Right atrium auricular region (tissue), 2 donors: Measurements from ENCODE around the gene CD22. TPM values are rescaled to one million over a fixed set of nuclear protein-coding genes. Genes with fewer than 3 reads are reported as not detected.

ENCODE experiments used
- DNase-seq: peaks from one replicate; pipeline ENCODE4 v3.0.0-alpha.2; 2019; ENCODE audit warnings: low spot score
- H3K27ac ChIP-seq, 2 donors: fragments of 200-600 bp; sonication (generic); 1 replicate in 1 of 2; 2 replicates in 1 of 2; pipeline ENCODE4 v1.5.1; 2016 to 2019
- H3K27me3 ChIP-seq, 2 donors: fragments of 200-600 bp; sonication (generic); one replicate each; pipeline versions ENCODE4 v1.5.1 to v1.6.0; 2017 to 2019
- H3K36me3 ChIP-seq: fragments of 200-600 bp; sonication (generic); one replicate; pipeline ENCODE4 v1.5.1; 2016
- H3K4me1 ChIP-seq, 2 donors: fragments of 200-600 bp; sonication (generic); one replicate each; pipeline versions ENCODE4 v1.5.1 to v1.6.0; 2017 to 2019
- H3K4me3 ChIP-seq, 2 donors: fragments of 200-600 bp; sonication (generic); 1 replicate in 1 of 2; 2 replicates in 1 of 2; pipeline ENCODE4 v1.5.1; 2017 to 2019; ENCODE audit warnings: mild to moderate bottlenecking in 1 of 2, moderate library complexity in 1 of 2
- H3K9me3 ChIP-seq, 2 donors: fragments of 200-600 bp; sonication (generic); one replicate each; pipeline ENCODE4 v1.5.1; 2019
- total RNA-seq, 2 donors: library from RNA; depleted of rRNA; stranded (reverse); fragments of >200 nt; gene quantifications; one replicate each; pipeline ENCODE4 v1.1.0, GENCODE V29; 2016
- TF ChIP-seq, protein P1 (sequence below), 2 donors: fragments of 200-600 bp; sonication (generic); IDR thresholded peaks; one replicate each; pipeline ENCODE4 v1.5.1; 2019; ENCODE audit warnings: antibody characterized with exemption in 2 of 2

Gene CD22
- total RNA-seq, 2 donors from 2014 or later: 1.4 TPM; not detected in 1

DNA sequence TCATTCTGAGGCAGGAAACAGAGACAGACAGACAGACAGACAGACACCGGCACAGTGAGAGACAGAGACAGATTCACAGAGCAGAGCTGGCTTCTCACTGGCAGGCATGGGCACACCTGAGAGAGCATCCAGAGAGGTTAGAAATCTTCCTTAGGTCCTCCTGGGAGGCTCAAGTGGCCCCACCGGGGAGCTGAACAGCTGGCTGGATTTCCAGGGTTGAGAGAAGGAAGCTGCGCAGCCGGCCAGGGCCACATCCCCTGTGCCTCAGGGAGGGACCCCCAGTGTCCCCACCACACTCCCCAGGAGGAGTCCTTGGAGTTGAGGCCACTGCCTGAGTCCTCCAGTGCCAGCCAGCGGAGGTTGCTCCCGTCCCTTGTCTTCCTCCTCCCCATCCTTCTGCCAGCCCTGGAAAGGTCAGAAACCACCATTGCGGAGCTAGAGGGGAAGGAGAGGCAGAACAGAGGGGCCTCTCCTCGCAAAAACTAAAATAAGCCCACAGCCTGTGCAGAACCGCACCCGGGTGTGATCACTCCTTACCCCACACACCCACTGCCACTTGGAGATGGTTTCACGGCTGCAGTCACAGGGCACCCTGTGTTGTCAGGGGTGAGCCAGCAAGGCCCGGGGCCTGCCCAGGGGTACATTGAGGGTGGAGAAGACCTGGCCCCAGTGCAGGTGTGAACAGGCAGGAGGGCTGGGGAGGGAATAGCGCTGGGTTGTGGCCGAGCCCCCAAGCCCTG lies 33.4 kb downstream of the CD22 start:
- TF ChIP-seq, protein P1, sequence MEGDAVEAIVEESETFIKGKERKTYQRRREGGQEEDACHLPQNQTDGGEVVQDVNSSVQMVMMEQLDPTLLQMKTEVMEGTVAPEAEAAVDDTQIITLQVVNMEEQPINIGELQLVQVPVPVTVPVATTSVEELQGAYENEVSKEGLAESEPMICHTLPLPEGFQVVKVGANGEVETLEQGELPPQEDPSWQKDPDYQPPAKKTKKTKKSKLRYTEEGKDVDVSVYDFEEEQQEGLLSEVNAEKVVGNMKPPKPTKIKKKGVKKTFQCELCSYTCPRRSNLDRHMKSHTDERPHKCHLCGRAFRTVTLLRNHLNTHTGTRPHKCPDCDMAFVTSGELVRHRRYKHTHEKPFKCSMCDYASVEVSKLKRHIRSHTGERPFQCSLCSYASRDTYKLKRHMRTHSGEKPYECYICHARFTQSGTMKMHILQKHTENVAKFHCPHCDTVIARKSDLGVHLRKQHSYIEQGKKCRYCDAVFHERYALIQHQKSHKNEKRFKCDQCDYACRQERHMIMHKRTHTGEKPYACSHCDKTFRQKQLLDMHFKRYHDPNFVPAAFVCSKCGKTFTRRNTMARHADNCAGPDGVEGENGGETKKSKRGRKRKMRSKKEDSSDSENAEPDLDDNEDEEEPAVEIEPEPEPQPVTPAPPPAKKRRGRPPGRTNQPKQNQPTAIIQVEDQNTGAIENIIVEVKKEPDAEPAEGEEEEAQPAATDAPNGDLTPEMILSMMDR (IDR thresholded peaks at IDR 0.05): no peak
- Histone ChIP-seq H3K27me3 (no peaks in the 10 kb centered on the region), H3K9me3 (no peaks in the 10 kb centered on the region), H3K4me3 (no peak overlapping the region), H3K27ac (no peak overlapping the region), H3K4me1 (peaks cover 0 to 6% of the 10 kb centered on the region in 2 donors), H3K36me3 (no peaks in the 10 kb centered on the region)
- DNase-seq: no peak

DNA sequence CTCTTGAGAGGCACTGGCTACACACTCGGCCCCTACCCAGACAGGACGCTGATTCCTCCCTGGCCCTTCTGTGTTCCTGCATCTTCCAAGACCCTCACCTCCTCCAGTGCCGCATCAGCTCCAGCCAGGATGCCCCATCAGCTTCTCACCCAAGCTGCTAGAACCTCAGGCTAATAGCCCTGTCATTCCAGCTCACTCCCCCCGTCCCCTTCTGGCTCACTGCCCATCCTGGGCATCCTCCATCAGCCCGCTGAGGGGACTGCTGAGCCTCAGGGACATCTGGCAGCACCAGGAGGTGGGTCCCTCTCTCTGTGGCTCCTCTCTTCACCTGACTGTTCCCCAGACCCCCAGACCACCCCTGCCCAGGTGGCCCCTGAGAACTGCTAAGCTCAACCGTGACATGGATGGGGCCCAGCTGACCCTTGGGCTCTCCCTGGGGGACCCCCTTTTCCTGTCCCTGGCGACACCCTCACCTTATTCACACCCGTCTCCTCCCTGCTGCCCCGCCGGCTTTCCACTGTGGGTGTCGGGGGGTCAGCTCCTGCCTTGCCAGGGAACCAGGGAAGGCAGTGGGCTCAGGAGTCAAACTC lies 34.1 kb downstream of the CD22 start:
- no peak for DNase-seq
- Histone ChIP-seq H3K4me1 (peaks cover 0 to 2% of the 10 kb centered on the region in 2 donors), H3K9me3 (no peaks in the 10 kb centered on the region), H3K36me3 (no peaks in the 10 kb centered on the region), H3K27me3 (no peaks in the 10 kb centered on the region), H3K4me3 (no peak overlapping the region), H3K27ac (no peak overlapping the region)
- TF ChIP-seq, protein P1 (IDR thresholded peaks at IDR 0.05): no peak

DNA sequence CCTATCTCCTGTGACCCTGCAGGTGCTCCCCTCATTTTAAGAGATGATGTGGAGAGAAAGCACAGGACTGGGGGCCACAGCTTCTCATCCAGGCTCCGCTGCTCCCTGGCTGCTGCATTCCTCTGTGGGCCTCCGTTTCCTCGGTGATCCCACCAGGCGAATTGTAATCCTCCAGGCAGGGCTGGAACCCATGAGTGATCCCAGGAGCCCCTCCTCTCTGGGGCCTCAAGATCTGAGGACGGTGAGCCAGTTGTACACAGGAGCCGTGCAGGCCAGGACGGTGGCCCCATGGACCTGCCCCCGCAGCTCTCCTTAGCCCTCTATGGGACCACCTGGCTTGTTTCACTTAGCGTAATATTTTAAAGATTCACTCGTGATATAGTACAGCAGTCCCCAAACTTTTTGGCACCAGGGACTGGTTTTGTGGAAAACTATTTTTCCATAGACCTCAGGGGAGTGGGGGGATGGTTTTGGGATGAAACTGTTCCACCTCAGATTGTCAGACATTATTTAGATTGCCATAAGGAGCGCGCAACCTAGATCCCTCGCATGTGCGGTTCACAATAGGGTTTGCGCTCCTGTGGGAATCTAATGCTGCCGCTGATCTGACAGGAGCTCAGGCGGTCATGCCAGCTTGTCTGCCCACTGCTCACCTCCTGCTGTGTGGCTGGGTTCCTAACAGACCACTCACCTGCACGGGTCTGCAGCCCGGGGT lies 34.9 kb downstream of the CD22 start:
- H3K27me3 ChIP-seq: no peaks in the 10 kb centered on the region
- TF ChIP-seq, protein P1 (IDR thresholded peaks at IDR 0.05): no peak
- DNase-seq: no peak
- no peak overlapping the region for H3K4me3 ChIP-seq
- no peaks in the 10 kb centered on the region for H3K9me3 ChIP-seq
- no peak overlapping the region for H3K27ac ChIP-seq
- H3K36me3 ChIP-seq: no peaks in the 10 kb centered on the region
- no peaks in the 10 kb centered on the region for H3K4me1 ChIP-seq

DNA sequence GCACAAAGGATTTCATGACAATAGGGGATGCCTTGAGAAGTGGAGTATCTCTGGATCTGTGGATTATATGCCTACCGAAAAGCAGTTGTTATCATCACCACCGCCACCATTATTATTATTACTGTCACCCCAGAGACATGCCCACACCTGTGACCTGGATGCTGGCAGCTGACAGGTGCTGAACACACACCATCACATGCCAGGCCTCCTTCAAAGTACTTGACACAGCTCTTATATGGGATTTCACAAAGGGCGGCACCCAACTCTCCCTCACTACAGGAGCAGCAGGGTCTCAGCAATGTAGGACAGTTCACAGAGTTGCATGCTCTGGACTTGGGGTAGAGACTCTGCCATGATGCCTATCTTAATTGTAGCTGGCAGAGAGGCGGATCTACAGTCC lies 36.3 kb downstream of the CD22 start:
- H3K36me3 ChIP-seq: no peaks in the 10 kb centered on the region
- no peaks in the 10 kb centered on the region for H3K9me3 ChIP-seq
- TF ChIP-seq, protein P1 (IDR thresholded peaks at IDR 0.05): no peak
- H3K27ac ChIP-seq: no peak overlapping the region
- no peaks in the 10 kb centered on the region for H3K27me3 ChIP-seq
- H3K4me3 ChIP-seq: no peak overlapping the region
- no peak for DNase-seq
- H3K4me1 ChIP-seq: no peaks in the 10 kb centered on the region

DNA sequence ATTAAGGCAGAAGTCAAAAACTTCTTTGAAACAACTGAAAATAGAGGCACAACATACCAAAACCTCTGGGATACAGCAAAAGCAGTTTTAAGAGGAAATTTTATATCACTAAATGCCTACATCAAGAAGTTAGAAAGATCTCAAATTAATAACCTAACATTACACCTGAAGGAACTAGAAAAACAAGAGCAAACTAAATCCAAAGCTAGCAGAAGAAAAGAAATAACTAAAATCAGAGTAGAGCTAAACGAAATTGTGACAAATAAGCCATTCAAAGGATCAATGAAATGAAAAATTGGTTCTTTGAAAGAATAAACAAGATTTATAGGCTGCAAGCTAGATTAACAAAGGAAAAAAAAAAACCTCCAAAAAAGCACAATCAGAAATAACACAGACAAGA lies 39.4 kb downstream of the CD22 start:
- Histone ChIP-seq H3K4me1 (no peaks in the 10 kb centered on the region), H3K9me3 (no peaks in the 10 kb centered on the region), H3K27ac (no peak overlapping the region), H3K27me3 (no peaks in the 10 kb centered on the region), H3K4me3 (no peak overlapping the region), H3K36me3 (no peaks in the 10 kb centered on the region)
- no peak for DNase-seq
- TF ChIP-seq, protein P1 (IDR thresholded peaks at IDR 0.05): no peak
